HG02840 (cell line): ENCODE results near the gene CACNA1S.

Experiments
- ATAC-seq: cut with Tn5 transposase; IDR thresholded peaks from one replicate; pipeline ENCODE4 v1.9.1; 2021; ENCODE audit warnings: mild to moderate bottlenecking, moderate library complexity, moderate number of reproducible peaks; ENCODE audit not compliant: unreplicated experiment, low FRiP score

Gene CACNA1S

DNA sequence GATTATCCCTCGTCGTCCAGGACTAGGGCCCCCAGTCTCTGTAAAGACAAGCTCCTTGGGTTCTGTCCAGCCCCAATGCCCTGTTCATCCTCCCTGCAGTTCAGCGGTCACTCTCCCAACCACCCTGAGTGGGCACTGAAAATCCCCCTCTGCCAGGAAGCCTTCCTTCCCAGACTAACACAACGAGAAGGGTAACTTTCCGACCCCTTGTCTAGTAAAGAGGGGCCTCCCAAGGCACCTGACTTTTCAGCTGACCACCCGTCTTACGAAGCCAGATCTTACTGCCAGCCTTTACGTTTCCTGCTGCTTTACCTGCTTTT, 28.7 kb upstream of the CACNA1S start:
- ATAC-seq, result no peak

- no peak for ATAC-seq
Measured at GRCh38 chr1:201140235-201140940, 28.2 kb upstream of the CACNA1S start.

- ATAC-seq, result no peak
Measured at GRCh38 chr1:201139756-201140155, 27.5 kb upstream of the CACNA1S start.

DNA sequence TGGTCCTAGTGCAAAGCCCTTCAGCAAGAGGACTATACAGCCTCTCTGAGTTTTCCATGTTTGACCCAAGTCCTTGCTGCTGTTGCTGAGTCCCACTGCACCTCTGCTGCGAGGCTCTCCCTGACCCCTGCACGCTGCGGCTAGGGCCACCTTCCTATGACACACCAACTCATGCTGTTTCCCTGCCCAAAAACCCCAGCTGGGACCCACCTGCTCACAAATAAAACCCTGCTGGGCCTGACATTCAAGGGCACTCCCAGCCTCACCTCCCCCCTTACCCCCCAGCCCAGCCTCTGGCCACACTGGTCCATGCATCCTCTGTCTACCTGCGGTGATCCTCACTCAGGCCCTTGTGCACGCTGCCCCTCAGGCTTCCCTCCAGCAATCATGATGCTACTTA, 27.1 kb upstream of the CACNA1S start:
- ATAC-seq, result no peak

- no peak for ATAC-seq
Measured at GRCh38 chr1:201138311-201138840, 26.1 kb upstream of the CACNA1S start.

DNA sequence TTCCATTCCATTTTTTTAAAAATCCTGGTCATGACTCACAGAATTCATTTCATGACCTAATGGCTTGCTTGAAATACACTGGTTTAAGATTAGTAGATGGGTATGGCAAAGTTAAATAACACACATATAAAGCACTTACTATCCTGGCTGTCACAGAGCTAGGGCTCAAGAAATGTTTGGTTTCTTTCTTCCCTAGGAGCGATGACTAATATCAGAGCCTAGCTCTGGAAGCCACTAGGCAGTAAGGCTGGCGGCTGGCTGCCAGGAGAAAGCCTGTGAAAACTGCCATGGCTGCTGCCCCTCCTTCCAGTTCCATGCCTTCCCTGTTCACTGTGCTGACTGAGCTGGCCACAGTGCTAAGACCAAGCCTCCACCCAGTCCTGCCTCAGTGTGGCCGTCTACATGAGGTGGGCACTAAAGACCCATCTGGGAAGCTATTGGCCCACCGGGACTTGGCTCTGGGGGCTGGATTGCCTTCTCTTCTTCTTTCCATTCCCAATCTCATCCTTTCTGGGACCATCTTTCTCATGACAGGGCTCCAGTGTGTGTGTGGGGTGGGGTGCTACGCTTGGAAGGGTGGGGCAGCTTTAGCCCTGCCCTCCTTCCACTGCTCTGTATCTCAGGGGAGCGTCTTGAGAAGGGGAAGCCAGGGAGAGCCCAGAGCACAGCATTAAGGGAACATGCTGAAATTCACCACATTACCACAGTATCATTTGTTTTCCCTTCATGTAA, 25.5 kb upstream of the CACNA1S start:
- no peak for ATAC-seq

GRCh38 chr1:201137024-201137392, 24.8 kb upstream of the CACNA1S start:
- ATAC-seq, result no peak

DNA sequence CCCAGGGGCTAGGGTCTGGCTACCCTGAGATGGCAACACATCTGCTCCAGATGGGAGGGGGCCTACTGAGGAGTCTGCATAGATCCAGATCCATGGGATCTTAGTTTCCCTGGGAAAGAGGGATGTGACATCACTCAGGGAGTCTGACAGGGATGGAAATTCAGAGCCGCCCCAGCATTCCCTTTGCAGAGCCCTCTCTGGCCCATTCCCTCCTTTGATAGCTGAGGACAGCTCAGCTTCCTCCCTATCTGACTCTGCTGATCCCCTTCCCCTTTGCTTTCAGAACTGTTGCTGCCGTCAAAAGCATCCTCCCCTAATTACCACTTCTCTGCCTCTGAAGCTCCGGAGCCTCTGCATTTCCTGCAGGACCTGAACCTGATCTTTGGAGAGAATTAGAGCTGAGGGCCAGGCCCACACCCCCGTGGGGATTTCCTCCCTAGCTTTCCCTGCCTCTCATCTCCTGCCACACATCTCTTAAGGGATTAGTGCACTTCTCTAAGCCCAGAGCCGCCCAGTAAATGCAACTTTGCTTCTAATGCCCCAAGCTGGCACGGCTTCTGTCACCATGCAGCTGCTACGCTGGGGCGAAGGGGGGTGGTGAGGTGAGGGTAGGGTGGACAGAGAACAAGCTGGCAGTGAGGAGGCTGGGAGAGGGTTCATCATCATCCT, 24.3 kb upstream of the CACNA1S start:
- ATAC-seq, result no peak

DNA sequence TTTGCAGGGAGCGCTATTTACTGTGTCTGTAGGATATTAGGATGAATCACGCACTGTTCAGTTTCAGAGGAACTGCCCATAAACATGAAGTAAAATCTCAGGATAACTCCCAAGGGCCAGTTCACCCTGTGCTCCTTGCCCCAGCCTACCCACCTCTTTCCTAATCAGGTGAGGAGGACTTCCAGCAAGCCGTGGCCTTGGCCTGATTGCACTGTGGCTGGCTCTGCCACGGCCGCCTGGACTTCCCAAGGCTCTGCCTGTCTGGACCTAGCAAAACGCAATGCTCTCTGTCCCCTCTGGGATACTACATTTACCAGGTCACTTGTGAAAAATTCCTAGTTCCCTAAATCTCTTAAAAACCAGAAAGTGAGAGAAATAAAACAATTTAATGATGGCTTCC, 22.2 kb upstream of the CACNA1S start:
- no peak for ATAC-seq

- ATAC-seq, result no peak
Measured at GRCh38 chr1:201131398-201131797, 19.2 kb upstream of the CACNA1S start.

- no peak for ATAC-seq
Measured at GRCh38 chr1:201128962-201129361, 16.7 kb upstream of the CACNA1S start.

DNA sequence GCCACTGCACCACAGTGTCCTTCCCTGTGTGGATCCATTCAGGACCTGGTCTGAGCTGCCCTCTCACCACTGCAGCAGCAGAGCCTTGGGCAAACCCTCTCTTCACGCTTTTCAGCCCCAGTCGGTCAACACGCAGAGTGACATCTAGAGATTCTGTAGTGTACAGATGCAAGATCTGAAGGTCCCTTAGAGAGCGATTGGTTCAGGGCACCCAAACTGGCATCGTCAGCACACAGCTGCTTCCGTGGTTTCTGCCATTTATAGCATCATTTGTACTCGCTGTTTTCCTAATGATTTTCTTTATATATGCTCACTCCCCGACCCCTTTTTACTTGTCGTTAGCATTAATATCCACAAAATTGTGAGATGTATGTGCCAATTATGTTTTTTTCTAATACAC, 16.2 kb upstream of the CACNA1S start:
- ATAC-seq, result no peak

GRCh38 chr1:201127755-201128455, 15.7 kb upstream of the CACNA1S start:
- ATAC-seq, result no peak

GRCh38 chr1:201126832-201127754, 14.9 kb upstream of the CACNA1S start, which contains the start of gene ASCL5:
Gene ASCL5, minus strand, starts transcription at chr1:201127184. Its CDS starts 11,812 bp downstream, at chr1:201115372.
- no peak for ATAC-seq

DNA sequence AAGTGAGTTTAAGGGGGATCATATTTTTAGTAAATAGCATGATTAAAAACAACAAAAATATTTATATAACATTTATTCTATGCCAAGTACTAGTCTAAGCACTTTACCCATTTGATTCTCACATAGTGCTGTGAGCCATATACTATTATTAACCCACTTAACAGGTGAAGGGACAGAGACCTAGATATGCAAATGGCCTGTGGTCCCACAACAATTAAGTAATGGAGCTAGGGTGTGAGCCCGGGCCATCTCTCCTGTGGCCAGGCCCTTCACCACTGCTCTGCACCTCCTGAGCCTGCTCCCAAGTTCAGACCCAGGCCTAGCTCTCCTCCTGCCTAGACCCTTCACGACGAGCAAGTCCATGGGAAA, 14.2 kb upstream of the CACNA1S start:
- no peak for ATAC-seq

- no peak for ATAC-seq
Measured at GRCh38 chr1:201125800-201126199, 13.6 kb upstream of the CACNA1S start.

DNA sequence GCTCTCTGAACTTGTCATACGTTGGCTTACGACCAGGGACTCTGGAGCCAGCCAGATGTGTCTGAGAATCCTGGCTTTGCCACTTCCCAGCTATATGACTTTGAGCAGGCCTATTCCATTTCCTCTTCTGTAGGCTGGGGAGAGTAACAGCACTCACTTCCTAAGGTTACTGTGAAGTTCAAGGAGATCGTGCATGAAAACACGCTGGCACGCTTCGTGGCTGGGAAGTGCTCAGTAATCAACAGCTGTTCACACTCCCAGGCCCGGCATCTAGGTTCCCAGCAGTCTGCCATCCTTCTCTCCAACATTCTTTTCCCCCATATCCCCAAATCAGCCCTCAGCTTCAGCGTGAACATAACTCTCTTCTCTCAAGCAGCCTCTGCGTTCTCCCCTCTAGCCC, 12.8 kb upstream of the CACNA1S start:
- no peak for ATAC-seq

GRCh38 chr1:201123866-201124265, 11.6 kb upstream of the CACNA1S start:
- ATAC-seq, result no peak

GRCh38 chr1:201122321-201122957, 10.2 kb upstream of the CACNA1S start:
- no peak for ATAC-seq
